H4 (cell line): ENCODE measurements around the gene DNASE1L3. TPM values are rescaled to one million over a fixed set of nuclear protein-coding genes. Genes with fewer than 3 reads are reported as not detected.
"Not testable (repeated sequence)": the region's sequence is repeated elsewhere in the genome, so short reads cannot be mapped to it uniquely, and the experiment has no call there.

Experiments used
- DNase-seq: peaks from one replicate; pipeline ENCODE4 v3.0.0-alpha.2; 2015; ENCODE audit warnings: low spot score
- total RNA-seq: library from RNA; depleted of rRNA; stranded (reverse); fragments of >200 nt; shearing (Covaris generic); gene quantifications from 2 replicates; pipeline ENCODE4 v1.2.3, GENCODE V29; 2014; rRNA removed

The DNASE1L3 gene, protein sequence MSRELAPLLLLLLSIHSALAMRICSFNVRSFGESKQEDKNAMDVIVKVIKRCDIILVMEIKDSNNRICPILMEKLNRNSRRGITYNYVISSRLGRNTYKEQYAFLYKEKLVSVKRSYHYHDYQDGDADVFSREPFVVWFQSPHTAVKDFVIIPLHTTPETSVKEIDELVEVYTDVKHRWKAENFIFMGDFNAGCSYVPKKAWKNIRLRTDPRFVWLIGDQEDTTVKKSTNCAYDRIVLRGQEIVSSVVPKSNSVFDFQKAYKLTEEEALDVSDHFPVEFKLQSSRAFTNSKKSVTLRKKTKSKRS
- not detected in 2 replicates for total RNA-seq

DNA sequence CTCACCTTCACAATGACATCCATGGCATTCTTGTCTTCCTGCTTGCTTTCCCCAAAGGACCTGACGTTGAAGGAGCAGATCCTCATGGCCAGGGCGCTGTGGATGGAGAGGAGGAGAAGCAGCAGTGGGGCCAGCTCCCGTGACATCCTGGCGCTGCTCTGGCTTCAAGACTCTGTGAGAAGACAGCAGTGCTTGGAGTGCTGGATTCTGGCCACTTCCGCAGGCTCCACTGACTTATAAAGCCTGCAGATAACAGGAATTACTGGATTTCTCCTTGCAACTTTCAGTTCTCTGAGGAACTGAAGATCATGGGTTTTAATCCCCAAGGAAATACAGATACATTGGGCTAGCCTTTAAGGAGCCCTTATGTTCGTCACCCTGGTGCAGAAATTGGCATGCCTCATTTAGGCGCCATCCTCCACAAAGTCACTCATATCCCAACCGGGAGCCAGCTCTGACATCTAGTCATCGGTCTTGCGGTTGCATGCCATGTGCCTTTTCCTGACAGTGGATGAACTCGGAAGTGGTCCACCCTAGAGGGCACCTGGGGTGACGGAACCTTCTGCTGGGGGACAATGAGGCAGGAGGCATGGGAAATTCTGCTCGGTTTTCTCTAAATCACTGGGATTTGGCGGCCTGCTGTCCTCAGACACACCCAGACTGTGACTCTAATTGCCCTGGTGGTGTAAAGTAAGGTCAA, at the start of gene DNASE1L3:
Gene DNASE1L3, minus strand, starts transcription at position 212 of the 700 bp plus-strand sequence. Its CDS starts 66 bp downstream, at position 146.
- DNase-seq = no peak

DNA sequence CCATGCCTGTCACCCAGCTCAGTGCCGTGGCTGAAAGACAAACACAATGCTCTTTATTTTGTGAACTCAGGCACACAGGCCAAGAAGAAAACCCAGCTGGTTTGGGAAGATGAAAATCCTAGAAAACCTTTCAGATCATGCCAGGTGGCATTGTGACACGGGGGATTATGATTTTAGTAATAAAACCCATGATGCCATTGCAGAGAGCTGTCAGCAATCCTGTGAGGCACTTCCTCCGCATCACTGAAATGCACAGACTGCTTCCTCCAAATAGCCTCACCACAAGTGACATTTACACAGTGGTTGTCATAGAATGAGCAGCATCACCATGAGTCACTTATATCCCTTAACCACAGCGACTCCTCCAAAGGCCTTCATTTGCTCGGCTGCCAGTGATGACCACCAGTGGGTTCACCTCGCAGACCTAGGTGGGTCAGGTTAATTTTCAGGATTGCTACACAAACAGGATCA, 49.5 kb upstream of the DNASE1L3 start:
- DNase-seq = peak; percentile 77

DNA sequence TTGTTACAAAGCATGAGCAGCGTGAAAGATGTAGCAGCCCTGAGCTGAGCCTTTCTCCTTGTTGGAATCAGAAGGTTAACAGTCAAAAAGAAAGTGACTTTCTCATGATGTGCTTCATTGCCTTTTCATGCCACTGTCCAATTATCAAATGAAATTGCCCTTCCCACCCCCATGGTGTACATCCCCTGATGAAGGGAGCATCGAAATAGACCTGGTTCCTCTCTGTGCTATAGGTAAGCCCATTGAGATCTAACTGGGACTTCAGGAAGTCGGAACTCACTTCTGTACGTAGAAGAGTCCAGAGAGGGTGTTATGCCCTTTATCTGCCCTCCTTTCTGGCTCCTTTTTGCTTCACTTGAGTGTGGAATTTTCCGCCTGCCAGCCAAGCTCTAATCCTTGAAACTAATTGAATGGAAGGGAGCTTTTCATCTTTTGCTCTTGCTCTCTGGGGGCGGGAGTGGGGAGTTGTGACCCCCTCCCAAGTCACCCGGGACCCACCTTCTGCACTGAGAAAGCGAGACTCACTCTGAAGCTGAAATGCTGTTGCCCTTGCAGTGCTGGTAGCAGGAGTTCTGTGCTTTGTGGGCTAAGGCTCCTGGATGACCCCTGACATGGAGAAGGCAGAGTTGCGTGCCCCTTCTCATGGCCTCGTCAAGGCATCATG, 47.8 kb upstream of the DNASE1L3 start:
- no peak for DNase-seq

DNA sequence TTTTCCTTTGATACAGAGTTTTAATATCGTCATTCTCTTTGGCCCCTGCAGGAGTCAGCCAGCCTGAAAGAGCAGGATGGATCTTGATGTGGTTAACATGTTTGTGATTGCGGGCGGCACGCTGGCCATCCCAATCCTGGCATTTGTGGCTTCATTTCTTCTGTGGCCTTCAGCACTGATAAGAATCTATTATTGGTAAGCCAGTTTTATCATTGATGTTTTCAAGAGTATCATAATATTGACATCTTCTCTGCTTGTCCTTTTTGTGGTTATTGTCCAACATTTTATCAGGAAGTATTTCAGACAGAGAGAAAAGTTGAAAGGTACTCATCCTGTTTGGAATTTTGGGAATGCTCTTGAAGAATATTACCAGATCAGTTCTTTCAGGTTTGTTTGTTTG, 45.7 kb upstream of the DNASE1L3 start:
- DNase-seq = no peak

DNA sequence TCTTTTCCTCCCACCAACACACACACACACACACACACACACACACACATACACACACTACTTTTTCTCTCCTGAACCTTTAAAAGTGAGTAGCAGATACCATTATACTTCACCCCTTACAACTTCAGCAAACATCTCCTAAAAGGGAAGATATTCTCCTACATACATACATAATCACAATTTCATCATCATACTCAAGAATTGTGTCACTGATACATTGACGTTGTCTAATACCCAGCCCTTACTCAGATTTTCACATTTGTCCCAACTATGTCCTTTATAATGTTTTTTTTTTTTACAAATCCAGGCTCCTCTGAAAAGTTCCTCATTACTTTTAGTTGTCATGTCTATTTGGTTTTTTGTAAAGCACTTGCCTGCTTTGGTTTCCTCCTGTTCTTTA, 45.3 kb upstream of the DNASE1L3 start:
- no peak for DNase-seq

DNA sequence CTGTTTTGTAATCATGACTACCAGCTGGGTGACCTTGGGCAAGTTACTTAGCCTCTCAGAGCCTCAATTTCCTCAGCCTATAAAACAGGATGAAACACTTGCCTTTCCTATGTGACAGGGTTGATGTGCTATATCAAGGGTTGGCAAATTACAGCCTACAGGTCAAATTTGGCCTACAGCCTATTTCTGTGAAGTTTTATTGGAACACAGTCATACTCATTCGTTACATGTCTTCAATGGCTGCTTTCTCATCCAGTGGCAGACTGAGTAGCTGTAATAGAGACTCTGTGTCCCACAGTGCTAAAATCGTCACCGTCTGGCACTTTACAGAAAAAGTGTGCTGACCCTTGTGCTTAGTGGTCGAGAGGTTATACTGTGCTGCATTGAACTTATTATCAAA, 43.4 kb upstream of the DNASE1L3 start:
- no peak for DNase-seq

DNA sequence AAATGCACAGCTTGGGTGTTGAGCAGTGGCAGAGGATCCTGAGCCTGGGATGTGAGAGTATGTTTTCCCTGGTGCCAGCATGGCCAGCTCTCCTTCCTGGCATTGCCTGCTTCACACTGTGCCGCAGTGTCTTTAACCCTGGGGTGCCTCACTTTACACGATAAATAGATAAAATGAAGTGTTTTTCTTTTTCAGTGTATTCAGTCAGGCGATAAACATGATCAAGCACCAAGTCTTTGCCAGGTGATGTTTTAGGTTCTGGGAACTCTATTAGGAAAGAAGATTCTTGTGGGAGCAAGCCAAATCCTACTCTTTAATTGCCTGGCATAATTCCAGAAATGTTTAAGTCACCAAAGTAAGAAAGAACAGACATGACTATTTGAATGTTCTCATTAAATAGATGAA, 40.9 kb upstream of the DNASE1L3 start:
- no peak for DNase-seq

DNA sequence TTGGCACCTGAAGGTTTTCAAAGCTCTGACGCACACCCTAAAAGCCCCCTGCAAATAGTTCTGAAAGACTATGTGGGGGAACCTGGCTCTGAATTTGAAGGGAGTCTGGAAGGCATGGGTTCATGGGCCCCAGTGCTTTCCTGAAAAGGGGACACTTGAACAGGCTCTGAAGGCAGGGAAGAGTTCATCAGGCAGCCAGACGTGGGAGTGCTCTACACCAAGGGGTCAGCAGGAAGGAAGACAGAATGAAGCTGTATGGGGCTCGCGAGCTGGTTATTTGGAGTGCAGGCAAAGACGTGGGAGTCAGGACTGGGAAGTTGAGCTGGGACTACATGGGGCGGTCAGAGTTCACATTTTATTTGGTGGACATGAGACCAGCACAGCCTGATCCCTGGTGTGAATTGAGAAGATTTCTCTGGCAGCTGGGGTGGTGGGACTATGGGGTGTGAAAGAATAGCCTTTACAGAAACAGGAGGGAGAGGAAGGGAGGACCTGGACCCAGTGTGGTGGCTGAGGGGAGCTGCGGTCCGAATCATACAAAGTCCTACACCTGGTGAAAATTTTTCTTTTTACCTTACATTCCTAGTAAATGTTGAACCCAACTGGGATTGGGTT, 39.4 kb upstream of the DNASE1L3 start:
- no peak for DNase-seq

DNA sequence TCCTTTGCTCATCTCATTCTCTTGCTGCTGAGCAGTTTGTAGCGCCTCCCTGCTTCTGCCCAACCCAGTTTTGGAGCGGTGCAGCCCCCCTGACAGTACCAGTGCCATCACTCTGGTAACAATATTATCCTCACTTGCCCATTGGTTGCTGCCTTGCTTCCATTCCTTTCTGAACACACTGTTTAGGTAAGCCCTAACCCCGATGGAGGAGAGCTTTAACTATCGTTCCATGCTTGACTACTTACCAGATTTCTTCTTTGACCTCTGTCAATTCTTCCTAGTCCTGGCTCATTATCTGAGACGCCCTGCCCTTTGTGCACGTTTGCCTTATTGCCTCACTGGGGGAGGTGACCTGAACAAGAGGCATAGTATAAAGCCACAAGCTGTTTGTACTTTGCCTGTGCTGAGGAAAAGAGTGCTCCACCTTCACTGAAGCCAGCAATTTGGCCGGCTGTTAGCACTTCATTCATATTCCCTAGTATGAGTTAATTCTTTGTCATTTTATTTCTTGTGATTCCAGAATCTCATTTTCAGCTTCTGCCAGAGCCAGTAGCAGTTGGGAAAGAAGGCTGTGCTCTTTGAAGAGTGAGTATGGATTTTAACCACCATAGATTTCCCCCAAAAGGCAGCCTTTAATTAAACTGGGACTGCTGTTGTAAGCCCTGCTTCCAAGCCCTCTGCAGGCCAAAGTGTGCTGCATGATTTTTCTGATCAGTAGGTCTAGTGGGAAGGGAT, 38.8 kb upstream of the DNASE1L3 start:
- no peak for DNase-seq

DNA sequence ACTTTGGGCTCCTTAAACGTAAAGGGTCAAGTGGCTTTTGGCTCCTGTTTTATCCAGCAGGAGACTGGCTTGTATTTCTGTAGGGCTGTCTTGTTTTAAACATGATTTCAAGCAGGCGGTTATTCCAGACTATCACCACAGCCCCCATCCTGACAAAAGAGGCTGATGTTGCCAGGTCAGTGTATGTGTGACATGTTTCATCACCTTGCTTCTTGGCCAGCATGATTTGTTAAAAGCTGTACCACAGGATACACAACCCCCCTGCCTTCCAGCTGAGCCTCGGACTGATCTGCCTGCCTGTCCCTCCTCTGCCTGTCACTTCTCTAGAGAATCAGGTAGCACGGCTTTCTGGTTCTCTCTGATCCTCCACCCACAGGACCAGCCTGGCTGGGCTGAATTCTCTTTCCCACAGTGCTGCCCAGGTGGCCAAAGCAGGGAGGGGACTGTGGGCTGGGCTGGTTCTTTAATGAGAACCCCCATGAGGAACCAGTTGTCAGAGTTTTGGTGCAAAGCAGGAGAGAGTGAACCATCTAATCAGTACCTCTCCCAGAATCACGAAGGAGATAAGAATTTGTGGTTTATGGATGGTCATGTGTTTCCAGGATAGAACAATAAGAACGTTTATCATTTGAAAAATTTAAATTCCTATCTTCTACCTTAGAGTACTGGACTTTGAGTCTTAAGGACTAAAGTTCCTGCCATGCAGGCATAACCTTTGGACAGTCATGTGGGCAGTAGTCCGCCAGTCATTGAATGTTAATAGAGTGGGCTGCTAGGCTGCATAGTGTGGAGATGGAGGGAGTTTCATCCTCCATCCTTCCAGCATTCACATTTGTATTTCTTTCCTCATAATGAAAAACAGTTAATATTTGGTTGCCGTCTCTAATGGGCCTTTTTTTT, 35.6 kb upstream of the DNASE1L3 start:
- no peak for DNase-seq

DNA sequence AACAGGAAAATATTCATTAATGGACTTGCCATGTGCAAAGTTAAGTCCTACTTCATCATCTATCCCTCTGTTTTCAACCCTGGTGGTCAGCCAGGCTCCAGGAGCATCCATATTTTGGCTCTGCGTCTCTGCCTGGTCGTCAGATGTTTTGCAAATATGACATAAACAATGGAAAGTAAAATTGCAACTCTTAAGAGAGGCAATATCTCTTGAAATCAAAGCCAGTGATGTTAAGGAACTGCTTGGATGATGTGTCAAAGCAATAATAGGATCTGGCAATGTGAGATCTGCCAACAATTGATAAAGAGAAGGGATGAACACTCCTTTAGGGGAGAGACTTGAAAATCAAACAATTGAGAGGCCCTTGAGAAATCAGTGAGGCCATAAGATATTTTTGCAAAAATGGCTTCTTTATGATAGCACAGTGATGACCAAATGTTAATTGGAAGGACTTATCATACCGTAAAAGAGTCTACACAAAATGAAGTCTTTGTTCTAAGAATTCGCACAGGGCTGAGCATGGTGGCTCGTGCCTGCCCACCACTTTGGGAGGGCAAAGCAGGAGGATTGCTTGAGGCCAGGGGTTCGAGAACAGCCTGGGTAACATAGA, 33.3 kb upstream of the DNASE1L3 start:
- DNase-seq = no peak

DNA sequence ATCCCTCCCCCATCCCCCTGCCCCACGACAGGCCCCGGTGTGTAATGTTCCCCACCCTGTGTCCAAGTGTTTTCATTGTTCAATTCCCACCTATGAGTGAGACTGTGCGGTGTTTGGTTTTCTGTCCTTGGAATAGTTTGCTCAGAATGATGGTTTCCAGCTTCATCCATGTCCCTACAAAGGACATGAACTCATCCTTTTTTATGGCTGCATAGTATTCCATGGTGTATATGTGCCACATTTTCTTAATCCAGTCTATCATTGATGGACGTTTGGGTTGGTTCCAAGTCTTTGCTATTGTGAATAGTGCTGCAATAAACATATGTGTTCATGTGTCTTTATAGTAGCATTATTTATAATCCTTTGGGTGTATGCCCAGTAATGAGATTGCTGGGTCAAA, 32.1 kb upstream of the DNASE1L3 start:
- DNase-seq = not testable (repeated sequence)

DNA sequence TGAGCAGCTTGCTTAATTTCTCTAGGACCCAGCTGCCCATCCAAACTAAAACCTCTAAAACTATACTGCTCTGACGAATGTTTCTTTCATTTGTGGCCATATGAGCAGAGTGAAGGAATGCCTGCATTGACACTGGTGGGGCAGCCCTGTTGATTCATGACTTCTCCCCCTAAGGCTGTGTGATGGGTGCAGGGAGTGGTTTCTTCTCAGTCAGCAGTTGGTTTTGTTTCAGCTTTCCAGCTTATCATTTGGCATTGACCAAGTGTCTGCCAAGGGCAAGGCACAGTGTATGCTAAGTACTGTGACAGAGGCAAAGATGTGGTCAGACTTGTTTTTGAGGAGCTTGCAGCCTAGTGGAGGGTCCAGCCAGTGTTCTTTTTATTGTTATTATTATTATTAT, 31.6 kb upstream of the DNASE1L3 start:
- DNase-seq = no peak

DNA sequence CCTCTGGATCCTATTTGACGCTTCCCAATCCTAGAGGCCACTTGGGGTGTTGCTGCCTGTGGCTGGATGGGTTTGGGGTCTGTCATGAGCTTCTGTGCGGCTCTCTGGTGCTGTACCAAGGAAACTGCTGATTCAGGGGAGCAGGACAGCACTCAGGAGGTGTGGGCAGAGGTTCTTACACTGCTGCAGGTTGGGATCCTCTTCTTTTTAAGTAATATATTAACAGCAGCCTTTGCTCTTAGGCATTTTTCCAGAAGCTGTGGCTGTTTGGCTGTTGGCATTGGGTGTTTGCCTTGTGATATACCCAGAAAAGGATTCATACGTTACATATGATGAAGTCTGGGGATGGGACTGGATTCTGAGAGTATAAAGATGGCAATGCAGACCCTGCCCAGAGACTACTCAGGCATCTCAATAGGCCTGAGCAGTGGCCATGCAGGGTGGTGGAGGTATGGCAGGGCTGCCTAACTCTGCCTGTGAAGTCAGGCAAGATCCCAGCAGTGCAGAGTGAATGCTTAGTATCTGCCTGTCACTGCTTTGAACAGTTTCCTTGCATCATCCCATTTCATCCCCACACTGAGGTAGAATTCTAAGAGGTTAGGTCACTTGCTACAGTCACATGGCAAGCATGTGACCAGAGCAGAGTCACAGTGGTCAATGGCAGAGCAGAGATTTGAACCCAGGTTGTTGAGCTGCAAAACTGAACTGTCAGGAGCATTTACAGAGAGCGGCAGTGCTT, 30.7 kb upstream of the DNASE1L3 start:
- DNase-seq = no peak

DNA sequence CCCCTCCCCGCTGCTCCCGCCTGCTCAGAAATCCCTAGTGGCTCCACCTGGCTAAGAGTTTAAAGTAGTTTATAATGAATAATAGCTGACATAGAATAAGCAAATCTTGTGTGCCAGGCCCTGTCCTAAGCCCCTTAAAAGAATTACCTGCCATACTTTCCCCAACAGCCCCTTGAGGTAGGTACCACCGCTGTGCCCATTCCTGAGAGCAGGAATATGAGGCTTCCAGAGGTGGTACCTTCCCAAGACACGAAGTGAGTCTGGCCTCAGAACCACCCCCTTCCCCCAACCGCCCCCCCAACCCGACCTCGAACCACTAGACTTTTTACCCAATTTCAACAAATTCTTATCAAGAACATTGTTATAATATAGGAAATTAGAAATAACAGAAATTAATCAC, 28.1 kb upstream of the DNASE1L3 start:
- no peak for DNase-seq

DNA sequence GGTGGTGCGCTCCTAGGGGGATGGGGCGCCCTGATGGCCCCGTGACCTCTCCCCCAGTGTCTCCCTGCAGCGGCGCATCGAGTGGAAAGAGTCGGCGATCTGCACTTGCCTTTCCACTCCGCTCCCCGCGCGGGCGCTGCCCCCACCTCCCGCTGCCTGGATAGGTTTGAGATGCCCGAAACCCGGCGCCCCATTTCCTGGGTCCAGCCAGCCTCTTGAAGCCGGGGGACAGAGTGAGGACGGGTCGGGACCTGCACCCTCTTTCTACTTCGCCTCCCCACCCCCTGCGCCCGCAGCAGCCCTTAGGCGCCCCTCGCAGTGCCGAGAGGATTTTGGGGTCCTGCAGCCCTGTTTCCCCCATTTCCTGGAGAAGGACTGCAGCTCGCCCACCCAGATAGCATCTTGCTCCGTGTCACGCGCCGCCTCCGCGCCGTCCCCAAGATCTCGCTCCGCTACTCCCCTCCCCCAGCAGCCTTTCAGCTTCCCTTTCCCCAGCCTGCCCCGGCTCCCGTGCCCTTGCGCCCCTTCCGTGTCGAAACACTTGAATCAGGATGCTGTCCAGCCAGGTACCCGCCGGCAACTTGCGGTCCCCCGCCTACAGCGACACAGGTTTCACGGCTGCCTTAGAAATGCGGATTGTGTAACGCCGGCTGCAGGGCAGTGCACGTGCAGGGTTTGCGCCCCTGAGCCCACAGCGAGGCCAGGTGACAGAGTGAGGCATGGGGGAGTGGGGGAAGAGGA, 27.3 kb upstream of the DNASE1L3 start:
- no peak for DNase-seq

DNA sequence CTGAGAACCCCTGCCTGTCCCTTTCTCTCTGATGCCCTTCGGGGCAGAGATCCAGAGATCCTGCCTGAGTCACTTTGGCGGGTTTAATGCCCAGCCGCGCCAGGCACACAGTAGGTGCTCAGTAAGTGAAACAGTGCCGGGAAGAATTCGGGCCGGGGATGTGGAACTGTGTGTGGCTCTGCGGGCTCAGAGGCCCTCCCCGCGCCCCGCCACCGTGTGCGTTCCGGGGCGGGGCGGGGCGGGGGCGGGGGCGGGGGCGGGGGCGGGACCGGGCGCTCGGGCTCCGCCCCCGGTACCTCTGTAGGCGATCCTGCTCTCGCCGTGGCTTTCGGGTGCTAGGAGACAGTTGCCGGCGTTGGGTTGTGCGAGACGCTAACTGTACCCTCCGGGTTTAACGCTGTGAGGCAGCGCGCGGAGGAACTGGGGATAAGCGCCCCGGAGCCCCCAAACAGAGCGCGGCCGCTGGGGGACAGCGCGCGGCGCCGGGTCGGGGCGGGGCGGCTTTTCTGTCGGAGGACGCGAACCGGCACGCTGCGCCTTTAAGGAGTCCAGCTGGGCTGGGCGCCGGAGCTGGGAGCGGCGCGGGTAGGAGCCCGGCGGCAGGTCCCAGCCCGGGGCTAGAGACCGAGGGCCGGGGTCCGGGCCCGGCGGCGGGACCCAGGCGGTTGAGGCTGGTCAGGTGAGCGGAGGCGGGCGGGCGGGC, 26.6 kb upstream of the DNASE1L3 start, which contains the start of gene ABHD6:
Gene ABHD6, plus strand, starts transcription at position 555 of the 703 bp plus-strand sequence. CDS start 18,795 bp downstream, outside the sequence.
- DNase-seq = peak; percentile 9
